Activated T-cell treated with anti-CD3 and anti-CD28 coated beads, Interleukin-2, amount 50 U/mL, for 4 hours (primary cell): Measurements from ENCODE around the gene TRERF1. TPM values are rescaled to one million over a fixed set of nuclear protein-coding genes. Genes with fewer than 3 reads are reported as not detected.
"Not testable (repeated sequence)": the region's sequence is repeated elsewhere in the genome, so short reads cannot be mapped to it uniquely, and the experiment has no call there.

ENCODE experiments used
- ATAC-seq, 2 donors: fragments of 200-7000 bp; cut with Tn5 transposase; one replicate each; pipeline ENCODE4 v1.10.0; 2021
- DNase-seq: peaks from one replicate; pipeline ENCODE4 v3.0.0-alpha.2; 2020
- H3K27me3 Mint-ChIP-seq: one replicate; pipeline ENCODE4 v1.8.0; 2021; ENCODE audit warnings: low read depth, mixed read lengths
- H3K36me3 Mint-ChIP-seq: one replicate; pipeline ENCODE4 v1.8.0; 2022; ENCODE audit warnings: mixed read lengths; ENCODE audit not compliant: insufficient read depth
- H3K4me1 Mint-ChIP-seq: one replicate; pipeline ENCODE4 v1.8.0; 2021; ENCODE audit warnings: low read depth, mixed read lengths
- H3K4me3 Mint-ChIP-seq: one replicate; pipeline ENCODE4 v1.8.0; 2021; ENCODE audit warnings: mild to moderate bottlenecking, moderate library complexity, mixed read lengths
- H3K9me3 Mint-ChIP-seq: one replicate; pipeline ENCODE4 v1.8.0; 2021; ENCODE audit warnings: mixed read lengths
- total RNA-seq, 3 donors: library from RNA; stranded (reverse); gene quantifications; one replicate each; pipeline ENCODE4 v1.2.1, GENCODE V29; 2021

TRERF1 gene
- total RNA-seq, 3 donors from 2014 or later = 8.9 to 9.4 (median 9.0) TPM

DNA sequence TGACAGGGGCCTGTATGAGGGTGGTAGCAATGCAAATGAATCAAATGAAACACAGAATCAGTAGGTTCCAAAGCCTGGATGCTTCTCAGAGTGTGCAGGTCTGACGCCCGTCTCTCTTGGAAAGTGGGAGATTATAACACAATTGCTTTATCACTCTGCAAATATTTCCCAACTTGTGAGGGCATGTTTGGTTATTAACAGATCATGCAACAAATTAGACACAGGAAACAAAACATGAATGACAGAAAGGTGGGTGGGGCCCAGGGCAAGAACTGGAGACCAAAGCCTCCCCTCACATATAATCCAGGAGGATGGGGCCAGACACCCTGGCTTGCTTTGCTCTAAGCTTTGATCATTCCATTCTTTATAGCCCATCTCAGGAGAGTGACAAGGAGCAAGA, 125.5 kb downstream of the TRERF1 start:
- H3K4me1 Mint-ChIP-seq = peaks cover 44% of the 10 kb centered on the region
- no peak overlapping the region for H3K4me3 Mint-ChIP-seq
- H3K27me3 Mint-ChIP-seq = no peaks in the 10 kb centered on the region
- no peak for ATAC-seq
- H3K36me3 Mint-ChIP-seq = peaks cover 7% of the 10 kb centered on the region
- no peak for DNase-seq
- no peaks in the 10 kb centered on the region for H3K9me3 Mint-ChIP-seq

DNA sequence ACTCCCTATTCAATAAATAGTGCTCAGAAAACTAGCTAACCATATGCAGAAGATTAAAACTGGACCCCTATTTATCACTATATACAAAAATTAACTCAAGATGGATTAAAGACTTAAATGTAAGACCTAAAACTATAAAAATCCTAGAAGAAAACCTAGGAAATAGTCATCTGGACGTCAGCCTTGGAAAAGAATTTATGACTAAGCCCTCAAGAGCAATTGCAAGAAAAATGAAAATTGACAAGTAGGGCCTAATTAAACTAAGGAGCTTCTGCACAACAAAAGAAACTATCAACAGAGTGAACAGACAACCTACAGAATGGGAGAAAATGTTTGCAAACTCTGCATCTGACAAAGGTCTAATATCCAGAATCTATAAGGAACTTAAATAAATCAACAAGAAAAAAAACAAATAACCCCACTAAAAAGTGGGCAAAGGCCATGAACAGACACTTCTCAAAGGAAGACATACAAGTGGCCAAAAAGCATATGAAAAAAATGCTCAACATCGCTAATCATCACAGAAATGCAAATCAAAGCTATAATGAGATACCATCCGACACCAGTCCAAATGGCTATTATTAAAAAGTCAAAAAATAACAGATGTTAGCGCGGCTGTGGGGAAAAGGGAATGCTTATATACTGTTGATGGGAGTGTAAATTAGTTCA, 126.9 kb downstream of the TRERF1 start:
- H3K9me3 Mint-ChIP-seq, DNase-seq, ATAC-seq, H3K36me3 Mint-ChIP-seq, H3K27me3 Mint-ChIP-seq, H3K4me3 Mint-ChIP-seq: not testable (repeated sequence)
- H3K4me1 Mint-ChIP-seq = peaks cover 46% of the 10 kb centered on the region

DNA sequence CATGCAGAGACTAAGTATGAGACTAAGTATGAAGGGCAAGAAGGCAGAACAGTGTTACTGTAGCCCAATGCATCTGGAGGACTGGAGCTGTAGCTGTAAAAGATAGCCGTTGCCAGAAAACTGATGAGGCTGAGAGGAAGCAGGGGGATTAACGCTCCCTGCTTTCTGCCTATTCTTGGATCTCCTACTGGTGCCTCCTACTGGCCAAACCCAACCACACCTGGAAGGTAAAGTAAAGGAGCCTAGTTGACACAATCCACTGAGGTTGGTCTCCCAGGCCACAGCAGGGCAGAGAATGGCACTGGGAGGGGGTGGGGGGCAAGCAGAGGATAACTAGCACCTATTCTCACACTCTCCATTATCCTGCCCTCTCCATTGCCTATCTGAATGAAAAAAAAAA, 129.1 kb downstream of the TRERF1 start:
- Mint-ChIP-seq H3K27me3 (no peaks in the 10 kb centered on the region), H3K36me3 (peaks cover 2% of the 10 kb centered on the region), H3K4me1 (peaks cover 53% of the 10 kb centered on the region), H3K9me3 (no peaks in the 10 kb centered on the region), H3K4me3 (no peak overlapping the region)
- DNase-seq (no peak), ATAC-seq (no peak)

DNA sequence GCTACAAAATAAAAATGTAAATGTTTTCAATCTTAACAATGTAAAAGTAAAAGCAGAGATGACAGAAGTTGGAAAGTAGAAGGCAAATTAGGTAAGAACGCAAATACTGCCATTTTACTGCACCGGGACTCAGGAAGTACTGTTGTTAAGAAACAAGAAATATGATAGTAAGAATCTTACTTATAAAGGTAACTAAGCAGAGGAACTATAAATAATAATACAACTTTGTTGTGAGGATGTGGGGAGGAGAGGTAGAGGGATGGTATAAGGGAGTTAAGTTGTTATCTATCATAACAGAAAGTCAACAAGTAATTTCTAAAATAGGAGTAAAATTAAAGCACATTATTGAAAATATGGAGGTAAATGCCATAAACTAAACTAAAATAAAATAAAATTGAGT, 129.8 kb downstream of the TRERF1 start:
- Mint-ChIP-seq H3K4me3 (no peak overlapping the region), H3K9me3 (no peaks in the 10 kb centered on the region), H3K36me3 (peaks cover 2% of the 10 kb centered on the region), H3K27me3 (no peaks in the 10 kb centered on the region), H3K4me1 (peaks cover 52% of the 10 kb centered on the region)
- DNase-seq = no peak
- no peak for ATAC-seq

DNA sequence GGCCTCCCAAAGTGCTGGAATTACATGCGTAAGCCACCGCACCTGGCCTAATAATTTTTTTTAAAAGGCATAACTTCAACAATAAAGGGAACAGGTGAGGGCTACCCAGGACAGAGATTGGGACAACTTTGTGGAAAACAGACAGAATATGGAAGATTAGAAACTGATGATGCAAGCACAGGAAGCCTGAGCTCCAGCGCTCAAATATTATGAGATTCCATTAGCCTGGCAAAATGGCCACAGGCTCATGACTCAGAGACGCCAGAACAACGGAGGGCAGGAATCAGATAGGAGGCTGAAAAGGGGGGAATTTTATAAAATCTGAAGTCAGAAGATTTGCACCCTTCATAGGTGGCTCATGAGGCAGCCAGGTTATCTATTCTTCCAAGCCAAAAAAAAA, 131.0 kb downstream of the TRERF1 start:
- DNase-seq (no peak), ATAC-seq (no peak)
- H3K27me3 Mint-ChIP-seq = no peaks in the 10 kb centered on the region
- peaks cover 2% of the 10 kb centered on the region for H3K36me3 Mint-ChIP-seq
- no peak overlapping the region for H3K4me3 Mint-ChIP-seq
- H3K9me3 Mint-ChIP-seq = no peaks in the 10 kb centered on the region
- peaks cover 57% of the 10 kb centered on the region for H3K4me1 Mint-ChIP-seq

DNA sequence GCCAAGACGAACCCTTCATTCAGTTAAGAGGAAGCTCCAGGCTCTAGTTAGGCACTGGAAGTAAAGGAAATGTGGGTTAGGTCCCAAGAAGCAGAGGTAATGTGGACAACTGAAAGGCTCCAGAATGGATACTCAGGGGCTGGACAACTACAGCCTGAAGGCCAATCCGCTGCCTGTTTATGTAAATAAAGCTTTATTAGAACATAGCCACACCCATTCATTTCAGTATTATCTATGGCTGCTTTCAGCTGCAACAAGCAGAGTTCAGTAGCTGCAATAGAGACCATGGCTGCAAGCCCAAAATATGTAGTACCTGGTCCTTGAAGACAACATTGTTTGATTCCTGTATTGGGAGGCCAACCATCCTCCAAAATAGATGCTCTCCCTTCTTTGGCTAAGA, 133.2 kb downstream of the TRERF1 start:
- no peak for ATAC-seq
- no peaks in the 10 kb centered on the region for H3K27me3 Mint-ChIP-seq
- no peak for DNase-seq
- H3K4me3 Mint-ChIP-seq = no peak overlapping the region
- no peaks in the 10 kb centered on the region for H3K9me3 Mint-ChIP-seq
- H3K36me3 Mint-ChIP-seq = peaks cover 2% of the 10 kb centered on the region
- peaks cover 62% of the 10 kb centered on the region for H3K4me1 Mint-ChIP-seq

DNA sequence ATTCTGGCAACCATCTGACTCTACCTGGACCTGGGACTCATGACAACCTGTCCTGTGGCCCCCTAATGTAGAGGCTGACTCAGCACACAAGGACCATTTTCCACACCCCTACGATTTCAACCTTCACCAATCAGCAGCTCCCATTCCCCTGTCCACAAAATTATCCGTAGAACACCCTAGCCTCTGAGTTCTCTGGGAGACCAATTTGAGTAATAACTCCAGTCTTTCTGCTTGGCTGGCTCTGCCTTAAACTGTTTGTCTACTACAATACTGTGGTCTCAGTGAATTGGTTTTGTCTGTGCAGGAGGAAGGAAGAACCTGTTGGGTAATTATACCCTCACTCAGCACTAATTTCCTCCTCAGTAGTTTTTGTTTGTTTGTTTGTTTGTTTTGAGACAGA, 134.7 kb downstream of the TRERF1 start:
- Mint-ChIP-seq H3K4me3 (no peak overlapping the region), H3K27me3 (no peaks in the 10 kb centered on the region), H3K36me3 (no peaks in the 10 kb centered on the region), H3K9me3 (no peaks in the 10 kb centered on the region), H3K4me1 (peaks cover 64% of the 10 kb centered on the region)
- ATAC-seq (no peak), DNase-seq (no peak)

DNA sequence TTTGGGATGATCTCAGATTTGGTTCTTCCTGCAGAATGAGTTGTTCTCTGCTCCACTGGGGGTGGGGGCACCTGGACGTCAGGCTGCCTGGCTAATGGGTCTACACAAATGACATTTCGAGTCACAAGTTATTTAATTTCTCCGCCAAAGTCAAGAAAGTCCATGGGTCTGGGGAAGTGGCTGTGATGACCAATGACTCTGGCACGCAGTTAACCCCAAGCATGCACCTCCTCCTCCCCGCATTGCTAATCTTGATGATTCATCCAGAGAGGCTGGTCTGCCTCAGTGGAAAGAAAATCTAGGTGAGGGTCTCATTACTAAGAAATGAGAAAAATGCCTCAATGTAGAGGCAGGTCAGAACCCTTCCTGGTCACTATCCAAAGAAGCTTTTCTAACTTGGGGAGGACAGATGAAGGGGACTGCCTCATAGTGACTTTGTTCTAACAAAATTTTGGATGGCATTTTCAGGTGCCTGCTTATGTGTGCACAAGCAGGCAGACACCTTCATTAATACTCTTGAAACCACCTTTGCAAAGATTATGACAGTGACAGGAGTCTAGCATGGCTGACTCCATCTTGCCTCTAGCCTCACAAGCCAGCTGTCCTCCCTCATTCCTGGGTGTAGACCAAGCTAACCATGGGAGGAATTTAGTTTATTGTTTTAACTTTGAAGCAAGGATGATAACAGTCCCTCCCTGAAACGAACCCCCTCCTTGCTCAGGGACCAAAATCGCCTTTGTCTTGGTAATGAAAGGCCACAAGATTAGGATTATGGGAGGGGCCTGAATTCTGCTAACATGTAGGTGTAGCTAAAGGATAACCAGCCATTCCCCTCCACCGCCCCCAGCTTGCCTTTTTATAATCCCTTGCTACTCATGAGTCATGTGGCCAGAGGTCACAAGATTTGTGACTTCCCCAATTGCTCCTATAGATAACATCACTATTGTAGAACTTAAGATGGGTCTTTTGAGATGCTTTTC, 135.4 kb downstream of the TRERF1 start:
- H3K9me3 Mint-ChIP-seq = no peaks in the 10 kb centered on the region
- H3K4me1 Mint-ChIP-seq = peaks cover 58% of the 10 kb centered on the region
- DNase-seq (no peak), ATAC-seq (peak; percentile 42 to 48)
- no peak overlapping the region for H3K4me3 Mint-ChIP-seq
- no peaks in the 10 kb centered on the region for H3K27me3 Mint-ChIP-seq
- no peaks in the 10 kb centered on the region for H3K36me3 Mint-ChIP-seq

DNA sequence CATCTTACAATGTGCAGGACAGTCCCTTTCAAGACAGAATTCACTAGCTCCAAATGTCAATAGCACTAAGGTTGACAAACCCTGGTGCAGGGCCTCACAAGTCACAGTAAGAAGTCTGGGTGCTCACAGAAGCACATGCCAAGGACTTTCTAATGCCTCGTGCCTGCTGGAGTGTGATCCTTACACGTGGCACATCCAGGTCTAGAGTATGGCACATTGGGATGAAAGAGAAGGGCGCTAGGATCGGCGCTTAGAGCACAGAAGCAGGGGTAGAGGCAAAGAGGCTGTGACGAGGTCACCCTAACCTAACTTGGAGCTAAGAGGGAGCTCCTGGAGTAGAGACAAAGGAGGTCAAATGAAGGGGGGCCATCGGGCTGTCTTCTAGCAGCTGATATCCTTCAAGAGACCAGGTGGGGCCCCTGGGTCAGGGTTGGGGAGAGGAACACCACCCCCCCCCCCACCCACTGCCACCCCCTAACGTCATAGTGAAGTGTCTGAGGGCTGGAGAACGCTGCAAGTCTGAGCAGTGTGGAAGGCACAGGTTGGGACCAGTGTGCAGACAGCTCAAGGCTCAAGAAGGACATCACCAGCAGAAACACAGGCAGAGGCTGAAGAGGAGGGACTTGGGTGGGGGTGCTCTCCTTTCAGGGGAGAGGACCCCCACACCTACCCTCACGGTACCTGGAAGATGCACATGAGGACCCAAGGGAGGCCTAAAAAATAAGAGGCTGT, 136.3 kb downstream of the TRERF1 start:
- Mint-ChIP-seq H3K4me3 (no peak overlapping the region), H3K27me3 (no peaks in the 10 kb centered on the region), H3K9me3 (no peaks in the 10 kb centered on the region), H3K4me1 (peaks cover 51% of the 10 kb centered on the region), H3K36me3 (peaks cover 4% of the 10 kb centered on the region)
- DNase-seq = no peak
- no peak for ATAC-seq

DNA sequence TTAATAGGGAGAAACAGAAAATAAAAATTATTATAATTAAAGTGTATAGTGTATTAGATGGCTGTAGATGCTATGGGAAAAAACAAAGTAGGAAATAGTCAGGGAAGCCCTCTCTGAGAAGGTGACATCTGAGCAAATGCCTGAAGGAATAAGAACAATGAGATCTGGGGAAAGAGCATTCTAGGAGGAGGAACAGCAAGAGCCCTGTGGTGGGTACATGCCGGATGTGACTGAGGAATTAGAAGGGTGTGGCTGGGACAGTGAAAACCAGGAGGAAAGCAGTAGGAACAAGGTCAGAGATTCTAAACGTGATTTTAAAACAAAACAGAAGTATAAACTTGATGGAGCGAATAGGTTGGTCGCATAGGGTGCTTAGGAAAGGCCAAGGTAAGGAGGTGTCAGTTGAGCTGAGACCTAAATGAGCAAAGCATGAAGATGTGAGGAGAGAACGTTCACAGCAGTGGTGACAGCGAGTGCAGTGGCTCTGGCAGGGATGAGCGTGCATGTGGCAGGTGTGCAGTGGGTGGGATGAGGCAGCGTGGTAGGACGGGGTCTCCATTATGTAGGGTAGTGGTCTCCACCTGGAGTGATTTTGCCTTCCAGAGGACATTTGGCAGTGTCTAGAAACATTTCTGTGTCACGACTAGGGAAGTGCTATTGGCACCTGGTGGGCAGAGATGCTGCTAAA, 137.0 kb downstream of the TRERF1 start:
- H3K4me1 Mint-ChIP-seq = peaks cover 51% of the 10 kb centered on the region
- H3K36me3 Mint-ChIP-seq = peaks cover 4% of the 10 kb centered on the region
- H3K27me3 Mint-ChIP-seq = no peaks in the 10 kb centered on the region
- H3K9me3 Mint-ChIP-seq = no peaks in the 10 kb centered on the region
- ATAC-seq = no peak
- no peak overlapping the region for H3K4me3 Mint-ChIP-seq
- DNase-seq = no peak

DNA sequence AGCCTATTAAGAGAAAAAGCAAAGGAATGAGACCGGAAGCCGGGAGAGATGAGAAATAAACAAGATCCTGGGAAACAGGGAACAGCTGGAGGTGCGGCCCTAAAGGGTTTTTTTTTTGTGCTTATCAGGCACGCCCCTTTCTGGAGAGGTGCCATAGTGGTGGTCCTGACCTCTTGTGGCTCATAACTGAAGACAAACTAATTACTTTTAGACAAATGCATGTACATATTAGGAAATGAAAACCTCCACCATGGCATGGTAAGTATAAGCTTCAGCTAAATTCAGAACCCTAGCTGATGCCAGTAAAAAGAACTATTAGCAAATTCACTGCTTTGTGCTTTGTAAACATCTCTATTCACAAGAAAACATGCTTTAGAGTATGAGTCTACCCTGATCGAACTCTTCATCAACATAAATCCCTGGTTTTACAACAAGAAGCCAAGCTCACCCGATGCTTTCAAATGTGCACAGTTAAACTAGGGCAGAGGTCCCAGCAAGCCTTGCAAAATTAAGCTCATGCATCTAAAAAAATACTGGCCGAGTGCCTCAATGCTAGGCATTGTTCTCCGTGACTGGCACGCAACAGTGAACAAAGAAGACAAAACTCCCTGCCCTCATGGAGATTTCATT, 137.7 kb downstream of the TRERF1 start:
- no peak overlapping the region for H3K4me3 Mint-ChIP-seq
- ATAC-seq (no peak), DNase-seq (no peak)
- peaks cover 4% of the 10 kb centered on the region for H3K36me3 Mint-ChIP-seq
- H3K9me3 Mint-ChIP-seq = no peaks in the 10 kb centered on the region
- H3K4me1 Mint-ChIP-seq = peaks cover 49% of the 10 kb centered on the region
- no peaks in the 10 kb centered on the region for H3K27me3 Mint-ChIP-seq

DNA sequence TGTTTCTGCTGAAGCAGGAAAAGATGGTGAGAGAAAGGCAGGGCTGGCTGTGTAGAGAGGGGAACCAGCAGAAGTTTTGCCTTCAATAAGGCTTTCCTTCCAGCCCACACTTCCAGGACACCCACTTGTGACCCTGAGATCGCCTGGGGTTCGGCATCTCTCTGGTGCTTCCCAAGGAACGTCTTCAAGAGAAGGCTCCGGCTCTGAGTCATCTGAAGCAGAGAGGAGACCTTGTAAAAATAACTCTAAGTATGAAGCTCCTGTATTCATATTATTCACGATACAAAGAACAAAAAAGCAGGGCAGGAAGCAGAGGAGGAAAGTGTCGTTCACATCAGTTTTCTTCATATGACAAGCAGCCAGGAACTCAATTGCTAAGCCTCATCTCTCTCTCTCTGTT, 138.7 kb downstream of the TRERF1 start:
- H3K4me1 Mint-ChIP-seq = peaks cover 44% of the 10 kb centered on the region
- H3K27me3 Mint-ChIP-seq = no peaks in the 10 kb centered on the region
- H3K36me3 Mint-ChIP-seq = peaks cover 6% of the 10 kb centered on the region
- DNase-seq (no peak), ATAC-seq (peak; percentile 39 to 50)
- H3K4me3 Mint-ChIP-seq = no peak overlapping the region
- no peaks in the 10 kb centered on the region for H3K9me3 Mint-ChIP-seq

DNA sequence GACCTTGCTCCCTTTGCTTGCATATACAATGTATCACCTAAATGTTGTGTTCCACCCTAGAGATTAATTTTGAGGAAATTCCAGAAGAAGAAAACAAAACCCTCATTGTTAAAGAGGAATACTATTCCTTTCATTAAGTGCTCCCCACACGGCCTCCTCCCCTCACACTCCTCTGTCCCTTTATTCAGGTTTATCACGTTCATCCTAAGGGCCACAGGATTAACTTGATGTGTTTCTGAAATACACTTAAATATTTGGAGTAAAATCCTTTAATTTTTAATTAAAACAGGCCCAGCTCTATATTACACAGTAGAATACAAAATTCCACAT, 144.6 kb downstream of the TRERF1 start:
- H3K9me3 Mint-ChIP-seq = no peaks in the 10 kb centered on the region
- peaks cover 7% of the 10 kb centered on the region for H3K36me3 Mint-ChIP-seq
- DNase-seq (no peak), ATAC-seq (no peak)
- peaks cover 12% of the 10 kb centered on the region for H3K4me1 Mint-ChIP-seq
- no peak overlapping the region for H3K4me3 Mint-ChIP-seq
- no peaks in the 10 kb centered on the region for H3K27me3 Mint-ChIP-seq
